ENCODE measurements around the gene CCNK. TPM values are rescaled to one million over a fixed set of nuclear protein-coding genes. Genes with fewer than 3 reads are reported as not detected.

The CCNK gene
- polyA plus RNA-seq, 1 donor = 29.1 TPM

GRCh38 chr14:99552021-99552553, 70.9 kb downstream of the CCNK start:
- no peak for DNase-seq (ENCODE audit: low read depth)

GRCh38 chr14:99552572-99553216, 71.5 kb downstream of the CCNK start:
- no peak for DNase-seq (ENCODE audit: low read depth)

- no peak for DNase-seq (ENCODE audit: low read depth)
These were observed 73.0 kb downstream of the CCNK start for GRCh38 chr14:99554184-99554583.

GRCh38 chr14:99554757-99555531, 73.7 kb downstream of the CCNK start:
- DNase-seq (ENCODE audit: low read depth) = no peak

GRCh38 chr14:99556134-99556791, 75.1 kb downstream of the CCNK start:
- DNase-seq (ENCODE audit: low read depth) = no peak

- no peak for DNase-seq (ENCODE audit: low read depth)
These were observed 78.2 kb downstream of the CCNK start for GRCh38 chr14:99559286-99559990.

GRCh38 chr14:99560403-99560802, 79.2 kb downstream of the CCNK start:
- no peak for DNase-seq (ENCODE audit: low read depth)

- no peak for DNase-seq (ENCODE audit: low read depth)
These were observed 79.9 kb downstream of the CCNK start for GRCh38 chr14:99560922-99561683.

- no peak for DNase-seq (ENCODE audit: low read depth)
These were observed 80.7 kb downstream of the CCNK start for GRCh38 chr14:99561864-99562263.

Other genes with a start within 250 kb of the CCNK start
- 0.86 TPM for gene BCL11B, start 209.2 kb upstream of the CCNK start, polyA plus RNA-seq (ENCODE audit: insufficient read length)
- 75.6 TPM for gene SETD3, start 550 bp upstream of the CCNK start, polyA plus RNA-seq (ENCODE audit: insufficient read length)
- 3.9 TPM for gene CCDC85C, start 122.8 kb downstream of the CCNK start, polyA plus RNA-seq (ENCODE audit: insufficient read length)
- gene HHIPL1, start 163.7 kb downstream of the CCNK start, polyA plus RNA-seq (ENCODE audit: insufficient read length) = 1.8 TPM
- 4.7 TPM for gene CYP46A1, start 202.9 kb downstream of the CCNK start, polyA plus RNA-seq (ENCODE audit: insufficient read length)